ENCODE results near the gene LUC7L2.
"Not testable (repeated sequence)": the region's sequence is repeated elsewhere in the genome, so short reads cannot be mapped to it uniquely, and the experiment has no call there.

The LUC7L2 gene

DNA sequence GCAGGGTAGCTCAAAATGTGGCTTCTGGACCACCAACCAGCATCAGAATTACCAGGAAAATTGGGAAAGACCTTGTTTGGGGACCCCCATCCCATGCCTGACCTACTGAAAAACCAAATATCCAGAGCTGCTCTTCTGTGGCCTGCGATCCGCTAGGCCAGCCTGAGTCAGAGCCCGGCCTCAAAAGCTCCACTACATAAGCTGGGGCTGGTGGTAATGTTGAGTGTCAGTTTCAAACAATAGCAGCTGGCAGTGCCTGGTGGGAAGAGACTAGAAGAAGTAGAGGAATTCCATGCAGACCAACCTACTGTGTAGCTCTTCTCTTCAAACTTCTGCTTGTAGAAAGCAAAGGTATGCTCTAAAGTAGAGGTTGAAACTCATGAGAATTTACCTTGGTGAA, 71.8 kb downstream of the LUC7L2 start:
- no peak overlapping the region for H3K27ac Mint-ChIP-seq
- no peaks in the 10 kb centered on the region for H3K9me3 Mint-ChIP-seq

DNA sequence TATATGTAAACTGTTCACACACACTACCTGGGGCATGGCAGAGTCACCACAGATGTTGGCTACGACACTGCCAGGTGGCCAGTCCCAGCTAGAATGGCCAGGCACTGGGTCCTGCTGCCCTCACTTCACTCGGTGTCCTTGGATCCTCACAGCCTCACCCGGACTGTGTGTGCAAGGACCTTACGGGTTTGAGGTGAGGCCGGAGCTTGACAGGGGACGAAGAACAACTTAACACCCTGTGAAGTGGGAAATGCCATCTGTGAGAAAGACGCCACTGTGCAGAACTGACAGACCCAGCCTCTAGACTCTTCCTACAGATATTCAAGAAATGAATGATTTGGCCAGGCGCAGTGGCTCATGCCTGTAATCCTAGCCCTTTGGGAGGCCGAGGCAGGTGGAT, 77.1 kb downstream of the LUC7L2 start:
- Mint-ChIP-seq H3K27me3 (no peaks in the 10 kb centered on the region), H3K4me1 (ENCODE audit: low read depth) (peaks cover 9% of the 10 kb centered on the region), H3K36me3 (ENCODE audit: low read depth) (peaks cover 8% of the 10 kb centered on the region), H3K27ac (no peak overlapping the region), H3K4me3 (no peak overlapping the region), H3K9me3 (no peaks in the 10 kb centered on the region)

More for the DNA sequence above, 71.8 kb downstream of the LUC7L2 start:
- no peak overlapping the region for H3K4me3 Mint-ChIP-seq
- peaks cover 9% of the 10 kb centered on the region for H3K4me1 Mint-ChIP-seq (ENCODE audit: low read depth)
- no peaks in the 10 kb centered on the region for H3K27me3 Mint-ChIP-seq
- peaks cover 30% of the 10 kb centered on the region for H3K36me3 Mint-ChIP-seq (ENCODE audit: low read depth)

DNA sequence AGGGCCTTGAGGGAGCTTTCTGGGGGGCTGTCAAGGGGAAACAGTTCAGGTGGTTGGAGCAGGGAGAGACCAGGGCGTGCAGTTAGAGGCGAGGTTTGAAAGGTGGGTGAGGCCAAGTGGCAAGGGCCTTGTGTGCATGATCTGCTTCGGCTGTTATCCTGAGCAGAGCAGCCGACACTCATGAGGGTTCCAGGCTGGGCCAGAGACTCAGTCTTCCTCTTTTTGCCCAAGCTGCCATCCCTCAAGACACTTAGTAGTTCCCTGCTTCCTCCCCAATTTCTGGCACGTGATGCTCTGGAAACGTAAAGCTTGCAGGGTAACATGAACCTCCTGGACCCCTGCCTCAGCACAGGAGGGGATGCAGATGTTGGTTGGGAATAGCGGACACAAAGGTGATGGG, 79.7 kb downstream of the LUC7L2 start:
- Mint-ChIP-seq H3K4me3 (no peak overlapping the region), H3K4me1 (ENCODE audit: low read depth) (peaks cover 9% of the 10 kb centered on the region), H3K9me3 (no peaks in the 10 kb centered on the region), H3K27me3 (no peaks in the 10 kb centered on the region), H3K36me3 (ENCODE audit: low read depth) (peaks cover 4% of the 10 kb centered on the region), H3K27ac (no peak overlapping the region)

DNA sequence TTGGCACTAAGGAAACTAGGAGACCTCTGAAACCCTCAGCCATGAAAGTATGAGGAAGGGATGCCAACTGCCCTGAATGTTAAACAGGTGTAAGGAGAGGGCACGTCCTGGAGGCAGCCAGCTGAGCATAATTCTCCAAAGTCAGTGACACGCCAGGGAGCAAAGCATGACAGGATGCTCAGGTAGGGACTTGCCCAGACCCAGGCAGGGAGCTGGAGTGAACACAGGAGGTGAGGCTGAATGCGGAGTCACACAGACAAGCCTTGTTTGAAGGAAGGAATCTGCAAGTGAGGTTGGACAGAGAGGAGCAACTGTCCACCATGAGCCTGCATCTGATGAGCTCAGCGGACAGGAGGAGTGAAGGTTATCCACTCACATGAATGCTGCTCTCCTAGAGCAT, 82.3 kb downstream of the LUC7L2 start:
- no peak overlapping the region for H3K4me3 Mint-ChIP-seq
- no peaks in the 10 kb centered on the region for H3K27me3 Mint-ChIP-seq
- peaks cover 5% of the 10 kb centered on the region for H3K4me1 Mint-ChIP-seq (ENCODE audit: low read depth)
- no peaks in the 10 kb centered on the region for H3K36me3 Mint-ChIP-seq (ENCODE audit: low read depth)
- H3K27ac Mint-ChIP-seq, result no peak overlapping the region
- H3K9me3 Mint-ChIP-seq, result no peaks in the 10 kb centered on the region

DNA sequence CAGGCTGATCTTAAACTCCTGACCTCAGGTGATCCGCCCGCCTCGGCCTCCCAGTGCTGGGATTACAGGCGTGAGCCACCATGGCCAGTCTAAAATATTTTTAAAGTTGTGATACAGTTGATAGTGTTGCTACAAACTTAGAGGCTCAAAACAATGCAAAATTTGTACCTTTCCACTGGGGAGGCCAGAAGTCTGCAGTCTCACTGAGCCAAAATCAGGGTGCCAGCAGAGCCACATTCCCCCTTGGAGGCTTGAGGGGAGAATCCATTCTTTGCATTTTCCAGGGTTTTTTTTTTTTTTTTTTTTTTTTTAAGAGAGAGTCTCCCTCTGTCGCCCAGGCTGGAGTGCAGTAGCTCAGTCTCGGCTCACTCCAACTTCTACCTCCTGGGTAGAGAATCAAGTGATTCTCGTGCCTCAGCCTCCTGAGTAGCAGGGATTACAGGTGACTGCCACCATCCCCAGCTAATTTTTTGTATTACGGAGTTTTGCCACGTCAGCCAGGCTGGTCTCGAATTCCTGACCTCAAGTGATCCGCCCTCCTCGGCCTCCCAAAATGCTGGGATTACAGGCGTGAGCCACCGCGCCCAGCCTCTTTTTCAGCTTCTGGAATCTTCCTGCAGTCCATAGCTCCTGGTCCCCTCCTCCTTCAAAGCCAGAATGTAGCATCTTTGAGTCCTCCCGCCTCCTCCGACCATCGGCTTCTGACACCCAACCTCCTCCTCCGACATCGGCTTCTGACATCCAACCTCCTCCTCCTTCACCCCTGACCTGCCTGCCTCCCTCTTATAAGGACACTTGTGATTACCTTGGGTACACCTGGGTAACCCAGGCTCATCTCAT, 86.6 kb downstream of the LUC7L2 start:
- Mint-ChIP-seq H3K27ac (no peak overlapping the region), H3K4me3 (no peak overlapping the region), H3K4me1 (ENCODE audit: low read depth) (peaks cover 5% of the 10 kb centered on the region), H3K27me3 (no peaks in the 10 kb centered on the region), H3K36me3 (ENCODE audit: low read depth) (no peaks in the 10 kb centered on the region), H3K9me3 (no peaks in the 10 kb centered on the region)

DNA sequence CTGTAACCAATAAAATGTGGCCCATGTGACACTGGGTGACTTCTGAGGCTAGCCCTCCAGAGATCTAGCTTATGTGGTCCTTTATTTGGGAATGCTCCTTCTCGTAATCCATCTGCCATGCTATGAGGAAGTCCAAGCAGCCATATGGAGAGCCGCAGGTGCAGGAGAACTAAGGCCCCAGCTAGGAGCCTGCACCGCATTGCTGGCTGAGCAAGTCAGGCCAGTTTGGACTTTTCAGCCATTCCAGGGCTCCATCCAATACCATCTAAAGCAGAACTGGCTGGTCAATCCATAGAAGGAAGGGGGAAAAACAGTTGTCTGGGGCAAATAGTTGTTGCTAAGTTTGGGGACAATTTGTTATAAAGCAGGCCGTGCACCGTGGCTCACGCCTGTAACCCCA, 91.2 kb downstream of the LUC7L2 start:
- Mint-ChIP-seq H3K27ac (no peak overlapping the region), H3K27me3 (no peaks in the 10 kb centered on the region), H3K36me3 (ENCODE audit: low read depth) (no peaks in the 10 kb centered on the region), H3K9me3 (no peaks in the 10 kb centered on the region), H3K4me1 (ENCODE audit: low read depth) (no peaks in the 10 kb centered on the region), H3K4me3 (no peak overlapping the region)

DNA sequence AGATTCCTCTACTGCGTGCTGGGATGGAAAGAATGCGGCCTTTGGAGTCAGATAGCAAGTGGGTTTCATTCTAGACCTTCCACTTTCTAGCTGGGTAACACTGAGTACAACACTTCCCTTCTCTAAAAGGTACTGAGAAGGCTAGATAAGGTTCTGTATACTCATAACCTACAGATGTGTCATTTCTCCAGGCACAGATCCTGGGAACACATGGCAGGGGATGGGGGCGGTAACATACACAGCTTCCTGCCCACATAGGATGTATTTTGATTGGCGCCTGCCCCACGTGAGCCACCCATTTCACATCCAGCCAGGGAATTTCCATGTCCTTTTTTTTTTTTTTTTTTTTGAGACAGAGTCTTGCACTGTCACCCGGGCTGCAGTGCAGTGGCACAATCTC, 91.9 kb downstream of the LUC7L2 start:
- Mint-ChIP-seq H3K4me3 (no peak overlapping the region), H3K4me1 (ENCODE audit: low read depth) (no peaks in the 10 kb centered on the region), H3K27ac (no peak overlapping the region), H3K9me3 (no peaks in the 10 kb centered on the region), H3K36me3 (ENCODE audit: low read depth) (no peaks in the 10 kb centered on the region), H3K27me3 (no peaks in the 10 kb centered on the region)

DNA sequence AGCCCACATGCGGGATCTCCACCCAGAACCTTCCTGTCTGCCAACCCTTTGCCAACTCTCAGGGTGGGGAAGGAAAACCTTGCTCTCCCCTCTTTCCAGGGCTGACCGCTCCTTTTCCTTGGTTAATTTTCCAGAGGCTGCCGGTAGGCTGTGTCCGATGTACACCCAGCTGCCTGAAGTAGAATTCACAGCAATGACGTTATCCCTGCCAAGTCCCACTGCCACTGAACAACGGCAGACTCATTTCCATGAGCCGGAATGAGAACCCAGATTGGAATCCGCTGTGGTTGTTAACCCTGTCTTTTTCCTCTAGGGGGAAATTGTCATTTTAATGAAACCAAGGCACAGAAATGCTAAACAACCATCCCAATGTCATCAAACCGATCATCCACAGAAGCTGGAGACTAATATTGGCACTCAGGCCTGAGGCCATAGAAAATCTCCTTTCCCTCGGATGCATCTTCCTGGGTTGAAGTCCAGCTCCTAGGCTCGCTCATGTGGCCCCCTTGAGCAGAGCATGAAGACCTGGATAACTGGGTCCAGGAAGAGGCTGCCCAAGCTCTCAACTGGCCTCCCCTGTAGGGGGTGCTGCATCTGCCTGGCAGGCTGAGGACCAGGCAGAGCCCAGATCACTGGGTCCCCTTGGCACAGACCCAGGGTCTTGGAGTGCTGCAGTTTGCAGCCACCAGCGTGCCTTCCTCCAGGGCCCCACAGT, 93.4 kb downstream of the LUC7L2 start:
- no peaks in the 10 kb centered on the region for H3K27me3 Mint-ChIP-seq
- H3K4me3 Mint-ChIP-seq, result no peak overlapping the region
- H3K9me3 Mint-ChIP-seq, result no peaks in the 10 kb centered on the region
- no peaks in the 10 kb centered on the region for H3K4me1 Mint-ChIP-seq (ENCODE audit: low read depth)
- H3K36me3 Mint-ChIP-seq (ENCODE audit: low read depth), result no peaks in the 10 kb centered on the region
- no peak overlapping the region for H3K27ac Mint-ChIP-seq

DNA sequence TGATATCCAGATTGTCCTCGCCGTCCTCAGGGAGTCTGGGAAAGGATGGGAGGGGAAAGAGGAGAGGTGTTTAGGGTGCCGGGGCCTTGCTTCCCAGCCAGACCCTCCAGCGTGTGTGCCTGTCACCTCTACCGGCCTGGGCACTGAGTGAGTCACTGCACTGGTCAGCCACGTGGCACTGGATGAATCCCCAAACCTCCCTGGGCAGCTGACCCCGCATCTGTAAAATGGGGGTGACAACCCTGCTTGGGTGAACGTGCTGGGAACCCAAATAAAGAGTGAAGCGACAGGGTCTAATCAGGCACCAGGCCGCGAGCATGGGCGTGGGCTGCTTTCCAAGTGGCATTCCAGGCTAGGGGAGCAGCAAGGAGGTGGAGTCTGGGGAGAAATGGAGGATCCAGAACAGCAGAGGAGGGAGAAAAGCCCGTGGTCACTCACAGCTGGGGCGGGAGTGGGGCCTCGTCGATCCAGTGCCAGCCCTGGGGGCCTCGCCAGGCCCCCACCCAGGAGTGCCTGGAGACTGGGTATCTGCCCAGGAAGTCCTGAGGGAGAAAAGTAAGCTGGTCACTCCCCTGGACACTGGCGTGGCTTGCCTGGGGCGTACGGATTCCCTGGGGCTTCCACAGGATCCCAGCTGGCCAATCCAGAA, 94.1 kb downstream of the LUC7L2 start:
- no peak overlapping the region for H3K27ac Mint-ChIP-seq
- H3K4me3 Mint-ChIP-seq, result no peak overlapping the region
- H3K4me1 Mint-ChIP-seq (ENCODE audit: low read depth), result no peaks in the 10 kb centered on the region
- H3K27me3 Mint-ChIP-seq, result no peaks in the 10 kb centered on the region
- H3K9me3 Mint-ChIP-seq, result no peaks in the 10 kb centered on the region
- H3K36me3 Mint-ChIP-seq (ENCODE audit: low read depth), result no peaks in the 10 kb centered on the region

DNA sequence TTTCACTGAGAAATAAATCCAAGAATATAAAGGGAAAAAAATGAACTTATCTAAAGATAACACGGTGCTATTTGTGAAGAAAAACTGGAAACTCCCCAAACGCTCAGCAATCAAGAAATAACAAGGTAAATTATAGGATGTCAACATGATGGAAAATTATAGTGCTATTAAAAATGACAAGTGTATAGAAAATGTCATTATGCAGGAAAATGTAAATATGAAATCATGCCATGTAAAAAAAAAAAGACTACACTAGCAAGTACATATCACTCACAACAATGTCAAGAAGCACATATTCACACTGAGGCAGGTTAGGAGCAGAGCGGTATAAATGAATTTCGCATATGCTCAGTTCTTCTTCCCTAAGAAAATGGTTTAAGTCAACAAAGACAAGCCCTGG, 96.1 kb downstream of the LUC7L2 start:
- no peaks in the 10 kb centered on the region for H3K9me3 Mint-ChIP-seq
- H3K4me1 Mint-ChIP-seq (ENCODE audit: low read depth), result no peaks in the 10 kb centered on the region
- no peak overlapping the region for H3K27ac Mint-ChIP-seq
- H3K27me3 Mint-ChIP-seq, result no peaks in the 10 kb centered on the region
- no peak overlapping the region for H3K4me3 Mint-ChIP-seq
- H3K36me3 Mint-ChIP-seq (ENCODE audit: low read depth), result no peaks in the 10 kb centered on the region

DNA sequence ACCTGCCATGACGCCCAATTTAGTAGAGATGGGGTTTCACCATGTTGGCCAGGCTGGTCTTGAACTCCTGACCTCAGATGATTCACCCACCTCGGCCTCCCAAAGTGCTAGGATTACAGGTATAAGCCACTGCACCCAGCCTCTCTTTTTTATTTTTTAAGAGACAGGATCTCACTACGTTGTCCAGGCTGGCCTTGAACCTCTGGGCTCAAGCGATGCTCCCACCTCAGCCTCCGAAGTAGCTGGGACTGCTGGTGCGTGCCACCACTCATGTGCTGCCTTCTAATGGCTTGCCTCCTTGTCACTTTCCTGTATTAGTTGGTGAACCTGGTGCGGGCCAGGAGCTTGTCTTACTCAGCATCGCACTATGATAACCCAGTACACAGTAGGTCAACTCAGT, 96.8 kb downstream of the LUC7L2 start:
- no peaks in the 10 kb centered on the region for H3K27me3 Mint-ChIP-seq
- H3K9me3 Mint-ChIP-seq, result no peaks in the 10 kb centered on the region
- H3K36me3 Mint-ChIP-seq (ENCODE audit: low read depth), result no peaks in the 10 kb centered on the region
- H3K4me1 Mint-ChIP-seq (ENCODE audit: low read depth), result no peaks in the 10 kb centered on the region
- H3K27ac Mint-ChIP-seq, result no peak overlapping the region
- H3K4me3 Mint-ChIP-seq, result no peak overlapping the region

DNA sequence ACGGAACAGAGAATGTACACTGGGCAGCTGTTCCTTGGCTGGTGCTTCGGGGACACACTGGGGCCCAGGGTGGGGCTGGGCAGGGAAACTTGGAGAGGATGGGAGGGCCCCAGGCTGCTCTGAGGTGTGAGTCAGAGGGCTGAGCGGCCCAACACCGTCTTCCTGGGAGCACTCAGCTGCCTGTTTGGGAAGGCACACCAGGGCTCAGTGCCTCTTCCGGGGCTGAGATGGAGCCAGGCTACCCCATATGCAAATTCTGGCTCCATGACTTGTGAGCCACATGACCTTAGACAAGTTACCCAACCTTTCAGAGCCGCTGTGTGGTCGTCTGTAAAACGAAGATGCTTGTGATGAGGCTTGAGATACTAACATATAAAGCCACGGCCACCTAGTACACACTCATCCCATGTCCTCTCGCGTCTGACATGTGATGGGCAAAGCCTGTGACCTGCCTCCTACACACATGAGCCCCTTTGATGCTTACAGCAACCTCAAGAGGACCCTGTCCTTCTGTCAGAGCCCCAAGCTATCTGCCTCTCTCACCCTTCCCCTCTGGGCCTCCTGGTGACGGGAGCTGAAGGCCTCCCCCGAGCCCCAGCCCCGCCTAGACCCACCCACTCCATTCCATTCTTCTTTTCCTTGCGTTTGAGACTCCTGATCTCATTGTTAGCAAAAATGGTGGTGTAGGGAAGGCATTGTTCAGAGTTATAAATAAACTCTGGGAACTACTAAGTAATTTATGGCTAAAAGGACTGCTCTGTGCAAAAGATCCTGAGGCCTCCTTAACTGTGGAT, 97.7 kb downstream of the LUC7L2 start:
- Mint-ChIP-seq H3K4me3 (no peak overlapping the region), H3K4me1 (ENCODE audit: low read depth) (no peaks in the 10 kb centered on the region), H3K27me3 (peaks cover 1% of the 10 kb centered on the region), H3K27ac (no peak overlapping the region), H3K36me3 (ENCODE audit: low read depth) (no peaks in the 10 kb centered on the region), H3K9me3 (no peaks in the 10 kb centered on the region)

DNA sequence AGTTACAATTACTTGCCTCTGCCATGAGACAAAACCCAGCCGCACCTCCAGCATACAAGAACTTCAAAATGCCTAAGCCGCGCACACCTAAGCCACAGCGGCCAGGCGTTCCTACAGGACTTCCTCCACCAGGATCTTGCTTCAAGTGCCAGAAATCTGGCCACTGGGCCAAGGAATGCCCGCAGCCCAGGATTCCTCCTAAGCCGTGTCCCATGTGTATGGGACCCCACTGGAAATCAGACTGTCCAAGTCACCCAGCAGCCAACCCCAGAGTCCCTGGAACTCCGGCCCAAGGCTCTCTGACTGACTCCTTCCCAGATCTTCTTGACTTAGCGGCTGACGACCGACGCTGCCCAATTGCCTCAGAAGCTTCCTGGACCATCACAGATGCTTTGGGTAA, 103.7 kb downstream of the LUC7L2 start:
- not testable (repeated sequence) for H3K9me3 Mint-ChIP-seq; H3K27ac Mint-ChIP-seq; H3K4me3 Mint-ChIP-seq; H3K36me3 Mint-ChIP-seq (ENCODE audit: low read depth); H3K27me3 Mint-ChIP-seq; H3K4me1 Mint-ChIP-seq (ENCODE audit: low read depth)

DNA sequence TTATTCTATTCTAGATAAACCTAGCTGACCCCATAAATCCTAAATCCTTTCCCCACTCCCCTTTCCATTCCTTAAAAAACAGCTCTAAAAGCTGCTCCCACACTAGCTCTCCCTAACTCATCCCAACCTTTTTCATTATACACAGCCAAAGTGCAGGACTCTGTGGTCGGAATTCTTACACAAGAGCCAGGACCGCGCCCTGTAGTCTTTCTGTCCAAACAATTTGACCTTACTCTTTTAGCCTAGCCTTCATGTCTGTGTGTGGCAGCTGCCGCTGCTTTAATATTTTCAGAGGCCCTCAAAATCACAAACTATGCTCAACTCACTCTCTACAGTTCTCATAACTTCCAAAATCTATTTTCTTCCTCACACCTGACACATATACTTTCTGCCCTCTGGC, 104.8 kb downstream of the LUC7L2 start:
- not testable (repeated sequence) for H3K27ac Mint-ChIP-seq; H3K36me3 Mint-ChIP-seq (ENCODE audit: low read depth); H3K27me3 Mint-ChIP-seq; H3K4me3 Mint-ChIP-seq; H3K4me1 Mint-ChIP-seq (ENCODE audit: low read depth); H3K9me3 Mint-ChIP-seq

DNA sequence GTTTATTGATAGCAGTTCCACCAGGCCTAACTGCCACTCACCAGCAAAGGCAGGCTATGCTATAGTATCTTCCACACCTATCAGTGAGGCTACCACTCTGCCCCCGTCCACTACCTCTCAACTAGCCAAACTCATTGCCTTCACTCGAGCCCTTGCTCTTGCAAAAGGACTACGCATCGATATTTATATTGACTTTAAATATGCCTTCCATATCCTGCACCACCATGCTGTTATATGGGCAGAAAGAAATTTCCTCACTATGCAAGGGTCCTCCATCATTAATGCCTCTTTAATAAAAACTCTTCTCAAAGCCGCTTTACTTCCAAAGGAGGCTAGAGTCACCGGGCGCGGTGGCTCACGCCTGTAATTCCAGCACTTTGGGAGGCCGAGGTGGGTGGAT, 105.4 kb downstream of the LUC7L2 start:
- H3K9me3 Mint-ChIP-seq; H3K27ac Mint-ChIP-seq; H3K4me3 Mint-ChIP-seq; H3K4me1 Mint-ChIP-seq (ENCODE audit: low read depth); H3K36me3 Mint-ChIP-seq (ENCODE audit: low read depth); H3K27me3 Mint-ChIP-seq: not testable (repeated sequence)
